Measurements from ENCODE around the gene ZNF549. TPM values are rescaled to one million over a fixed set of nuclear protein-coding genes. Genes with fewer than 3 reads are reported as not detected.
A peak's percentile ranks its signal among the peaks of the same experiment; 100 is the strongest.

ZNF549 gene
- total RNA-seq, 1 experiment from 2014 or later: 9.2 TPM

GRCh38 chr19:57583521-57584416 is 56.6 kb downstream of the ZNF549 start, which contains the start of gene ZIK1 (continued):
- TF ChIP-seq, protein P1, sequence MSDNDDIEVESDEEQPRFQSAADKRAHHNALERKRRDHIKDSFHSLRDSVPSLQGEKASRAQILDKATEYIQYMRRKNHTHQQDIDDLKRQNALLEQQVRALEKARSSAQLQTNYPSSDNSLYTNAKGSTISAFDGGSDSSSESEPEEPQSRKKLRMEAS (CRISPR knock-in tag; IDR thresholded peaks at IDR 0.05): peak; percentile 100
- TF ChIP-seq ZNF317 (CRISPR knock-in tag; IDR thresholded peaks at IDR 0.05; ENCODE audit: borderline replicate concordance, low read depth) (peak; percentile 75; the same call in 1 of the 2 replicates), ZNF121 (CRISPR knock-in tag; IDR thresholded peaks at IDR 0.05) (peak; percentile 90), ZBTB21 (CRISPR knock-in tag; IDR thresholded peaks at IDR 0.05; ENCODE audit: borderline replicate concordance) (peak; percentile 78), TEAD4 (CRISPR knock-in tag; IDR thresholded peaks at IDR 0.05) (peak; percentile 98), SMAD3 (CRISPR knock-in tag; IDR thresholded peaks at IDR 0.05; ENCODE audit: borderline replicate concordance) (peak; percentile 95), MLX (CRISPR knock-in tag; IDR thresholded peaks at IDR 0.05) (peak; percentile 80; the same call in 1 of the 2 replicates), ZNF425 (CRISPR knock-in tag; conservative IDR thresholded peaks at IDR 0.05) (no peak), ETV6 (CRISPR knock-in tag; IDR thresholded peaks at IDR 0.05) (peak; percentile 99), CBFB (CRISPR knock-in tag; IDR thresholded peaks at IDR 0.05; ENCODE audit: low read depth) (no peak), NR2C2 (CRISPR knock-in tag; IDR thresholded peaks at IDR 0.05) (peak; percentile 86; the same call in 1 of the 2 replicates), E2F5 (CRISPR knock-in tag; IDR thresholded peaks at IDR 0.05) (peak; percentile 91), PRDM15 (CRISPR knock-in tag; IDR thresholded peaks at IDR 0.05) (peak; percentile 79), ZNF396 (CRISPR knock-in tag; IDR thresholded peaks at IDR 0.05; ENCODE audit: borderline replicate concordance) (no peak), NR3C1 (CRISPR knock-in tag; conservative IDR thresholded peaks at IDR 0.05; ENCODE audit: low read depth) (peak; percentile 64; the same call in 1 of the 2 replicates), RELA (CRISPR knock-in tag; IDR thresholded peaks at IDR 0.05; ENCODE audit: borderline replicate concordance) (peak; percentile 83; the same call in 1 of the 2 replicates), ZNF263 (CRISPR knock-in tag; IDR thresholded peaks at IDR 0.05; ENCODE audit: low read depth) (peak; percentile 62; the same call in 1 of the 2 replicates)
- TF ChIP-seq, protein P2, sequence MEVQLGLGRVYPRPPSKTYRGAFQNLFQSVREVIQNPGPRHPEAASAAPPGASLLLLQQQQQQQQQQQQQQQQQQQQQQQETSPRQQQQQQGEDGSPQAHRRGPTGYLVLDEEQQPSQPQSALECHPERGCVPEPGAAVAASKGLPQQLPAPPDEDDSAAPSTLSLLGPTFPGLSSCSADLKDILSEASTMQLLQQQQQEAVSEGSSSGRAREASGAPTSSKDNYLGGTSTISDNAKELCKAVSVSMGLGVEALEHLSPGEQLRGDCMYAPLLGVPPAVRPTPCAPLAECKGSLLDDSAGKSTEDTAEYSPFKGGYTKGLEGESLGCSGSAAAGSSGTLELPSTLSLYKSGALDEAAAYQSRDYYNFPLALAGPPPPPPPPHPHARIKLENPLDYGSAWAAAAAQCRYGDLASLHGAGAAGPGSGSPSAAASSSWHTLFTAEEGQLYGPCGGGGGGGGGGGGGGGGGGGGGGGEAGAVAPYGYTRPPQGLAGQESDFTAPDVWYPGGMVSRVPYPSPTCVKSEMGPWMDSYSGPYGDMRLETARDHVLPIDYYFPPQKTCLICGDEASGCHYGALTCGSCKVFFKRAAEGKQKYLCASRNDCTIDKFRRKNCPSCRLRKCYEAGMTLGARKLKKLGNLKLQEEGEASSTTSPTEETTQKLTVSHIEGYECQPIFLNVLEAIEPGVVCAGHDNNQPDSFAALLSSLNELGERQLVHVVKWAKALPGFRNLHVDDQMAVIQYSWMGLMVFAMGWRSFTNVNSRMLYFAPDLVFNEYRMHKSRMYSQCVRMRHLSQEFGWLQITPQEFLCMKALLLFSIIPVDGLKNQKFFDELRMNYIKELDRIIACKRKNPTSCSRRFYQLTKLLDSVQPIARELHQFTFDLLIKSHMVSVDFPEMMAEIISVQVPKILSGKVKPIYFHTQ (CRISPR knock-in tag; IDR thresholded peaks at IDR 0.05): no peak
- TF ChIP-seq, protein P3, sequence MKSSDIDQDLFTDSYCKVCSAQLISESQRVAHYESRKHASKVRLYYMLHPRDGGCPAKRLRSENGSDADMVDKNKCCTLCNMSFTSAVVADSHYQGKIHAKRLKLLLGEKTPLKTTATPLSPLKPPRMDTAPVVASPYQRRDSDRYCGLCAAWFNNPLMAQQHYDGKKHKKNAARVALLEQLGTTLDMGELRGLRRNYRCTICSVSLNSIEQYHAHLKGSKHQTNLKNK (CRISPR knock-in tag; IDR thresholded peaks at IDR 0.05): no peak
- TF ChIP-seq, protein P4, sequence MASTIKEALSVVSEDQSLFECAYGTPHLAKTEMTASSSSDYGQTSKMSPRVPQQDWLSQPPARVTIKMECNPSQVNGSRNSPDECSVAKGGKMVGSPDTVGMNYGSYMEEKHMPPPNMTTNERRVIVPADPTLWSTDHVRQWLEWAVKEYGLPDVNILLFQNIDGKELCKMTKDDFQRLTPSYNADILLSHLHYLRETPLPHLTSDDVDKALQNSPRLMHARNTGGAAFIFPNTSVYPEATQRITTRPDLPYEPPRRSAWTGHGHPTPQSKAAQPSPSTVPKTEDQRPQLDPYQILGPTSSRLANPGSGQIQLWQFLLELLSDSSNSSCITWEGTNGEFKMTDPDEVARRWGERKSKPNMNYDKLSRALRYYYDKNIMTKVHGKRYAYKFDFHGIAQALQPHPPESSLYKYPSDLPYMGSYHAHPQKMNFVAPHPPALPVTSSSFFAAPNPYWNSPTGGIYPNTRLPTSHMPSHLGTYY (CRISPR knock-in tag; IDR thresholded peaks at IDR 0.05): no peak
- TF ChIP-seq, protein P5, sequence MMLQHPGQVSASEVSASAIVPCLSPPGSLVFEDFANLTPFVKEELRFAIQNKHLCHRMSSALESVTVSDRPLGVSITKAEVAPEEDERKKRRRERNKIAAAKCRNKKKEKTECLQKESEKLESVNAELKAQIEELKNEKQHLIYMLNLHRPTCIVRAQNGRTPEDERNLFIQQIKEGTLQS (CRISPR knock-in tag; conservative IDR thresholded peaks at IDR 0.05): peak; percentile 91
